A673 (cell line): ENCODE measurements around the gene CELF4.

Experiments
- EZH2 ChIP-seq: fragments of 200-600 bp; sonication (generic); IDR thresholded peaks from 2 replicates; pipeline ENCODE4 v1.6.1; 2017; ENCODE audit warnings: borderline replicate concordance, low read depth, mild to moderate bottlenecking, mixed read lengths, antibody characterized with exemption, low read length; ENCODE audit not compliant: poor library complexity, severe bottlenecking
- TF ChIP-seq, protein P1 (sequence below): fragments of 300-800, 200-600 bp; sonication (generic); conservative IDR thresholded peaks from 2 replicates; pipeline ENCODE4 v1.5.1; 2017; ENCODE audit warnings: low read depth, mild to moderate bottlenecking, antibody characterized with exemption, low read length, moderate library complexity, mixed read lengths

DNA sequence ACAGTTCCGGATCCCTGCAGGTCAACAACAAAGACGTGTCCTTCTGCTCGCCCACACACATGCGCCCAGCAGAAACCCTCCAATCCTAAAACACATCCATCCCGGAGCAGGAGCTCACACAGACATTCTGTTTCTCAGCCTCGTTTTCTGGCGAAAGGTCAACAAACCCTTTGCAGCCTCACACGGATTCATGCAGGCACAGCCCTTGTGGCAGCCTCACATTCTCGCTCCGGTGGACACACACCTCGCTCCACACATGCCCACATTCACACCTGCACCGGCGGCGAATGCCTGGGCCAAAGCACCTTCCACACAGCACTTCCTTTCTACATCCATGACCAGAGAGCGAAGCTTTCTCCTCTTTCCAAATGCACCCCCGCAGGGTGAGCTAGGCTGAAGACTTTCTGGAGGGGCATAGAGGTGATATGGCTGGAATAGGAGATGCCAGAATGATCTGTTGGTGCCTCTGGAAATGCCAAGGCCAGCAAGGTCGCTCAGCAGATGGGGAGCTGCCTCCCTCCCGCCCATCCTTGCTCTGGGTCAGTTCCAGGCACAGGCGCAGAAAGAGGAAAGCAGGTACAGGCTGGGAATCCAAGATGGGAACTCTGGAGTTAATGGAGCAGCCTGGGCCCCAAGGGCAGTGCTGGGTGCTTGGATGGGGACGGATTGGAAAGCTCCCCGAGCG, 88.8 kb downstream of the CELF4 start:
- TF ChIP-seq, protein P1, sequence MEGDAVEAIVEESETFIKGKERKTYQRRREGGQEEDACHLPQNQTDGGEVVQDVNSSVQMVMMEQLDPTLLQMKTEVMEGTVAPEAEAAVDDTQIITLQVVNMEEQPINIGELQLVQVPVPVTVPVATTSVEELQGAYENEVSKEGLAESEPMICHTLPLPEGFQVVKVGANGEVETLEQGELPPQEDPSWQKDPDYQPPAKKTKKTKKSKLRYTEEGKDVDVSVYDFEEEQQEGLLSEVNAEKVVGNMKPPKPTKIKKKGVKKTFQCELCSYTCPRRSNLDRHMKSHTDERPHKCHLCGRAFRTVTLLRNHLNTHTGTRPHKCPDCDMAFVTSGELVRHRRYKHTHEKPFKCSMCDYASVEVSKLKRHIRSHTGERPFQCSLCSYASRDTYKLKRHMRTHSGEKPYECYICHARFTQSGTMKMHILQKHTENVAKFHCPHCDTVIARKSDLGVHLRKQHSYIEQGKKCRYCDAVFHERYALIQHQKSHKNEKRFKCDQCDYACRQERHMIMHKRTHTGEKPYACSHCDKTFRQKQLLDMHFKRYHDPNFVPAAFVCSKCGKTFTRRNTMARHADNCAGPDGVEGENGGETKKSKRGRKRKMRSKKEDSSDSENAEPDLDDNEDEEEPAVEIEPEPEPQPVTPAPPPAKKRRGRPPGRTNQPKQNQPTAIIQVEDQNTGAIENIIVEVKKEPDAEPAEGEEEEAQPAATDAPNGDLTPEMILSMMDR, result no peak
- no peak for TF ChIP-seq EZH2
